Progenitor cell of endocrine pancreas (in vitro differentiated cells): ENCODE measurements around the gene SPATA13. TPM values are rescaled to one million over a fixed set of nuclear protein-coding genes. Genes with fewer than 3 reads are reported as not detected.
A peak's percentile ranks its signal among the peaks of the same experiment; 100 is the strongest.

Experiments
- DNase-seq: peaks from one replicate; pipeline ENCODE4 v3.0.0; 2021; ENCODE audit warnings: low spot score; ENCODE audit not compliant: unreplicated experiment
- H3K27ac Mint-ChIP-seq: 2 replicates; pipeline ENCODE4 v1.8.0; 2021; ENCODE audit warnings: mild to moderate bottlenecking, moderate library complexity, mixed read lengths
- H3K27me3 Mint-ChIP-seq: 2 replicates; pipeline ENCODE4 v1.8.0; 2021; ENCODE audit warnings: mixed read lengths
- H3K36me3 Mint-ChIP-seq: 2 replicates; pipeline ENCODE4 v1.8.0; 2022; ENCODE audit warnings: mixed read lengths; ENCODE audit not compliant: insufficient read depth
- H3K4me1 Mint-ChIP-seq: 2 replicates; pipeline ENCODE4 v1.8.0; 2021; ENCODE audit warnings: low read depth, mixed read lengths
- H3K4me3 Mint-ChIP-seq: 2 replicates; pipeline ENCODE4 v1.8.0; 2021; ENCODE audit warnings: low read depth, mild to moderate bottlenecking, moderate library complexity, mixed read lengths
- H3K9me3 Mint-ChIP-seq: 2 replicates; pipeline ENCODE4 v1.8.0; 2021; ENCODE audit warnings: low read depth, mixed read lengths
- CTCF ChIP-seq: fragments of 200-600 bp; sonication (generic); IDR thresholded peaks from one replicate; pipeline ENCODE4 v1.5.0; 2021; ENCODE audit warnings: antibody characterized with exemption, mild to moderate bottlenecking; ENCODE audit not compliant: unreplicated experiment
- total RNA-seq: library from RNA; stranded (reverse); gene quantifications from 2 replicates; pipeline ENCODE4 v1.2.1, GENCODE V29; 2021

SPATA13 gene
- total RNA-seq, 1 donor from 2014 or later = 32.5 TPM

DNA sequence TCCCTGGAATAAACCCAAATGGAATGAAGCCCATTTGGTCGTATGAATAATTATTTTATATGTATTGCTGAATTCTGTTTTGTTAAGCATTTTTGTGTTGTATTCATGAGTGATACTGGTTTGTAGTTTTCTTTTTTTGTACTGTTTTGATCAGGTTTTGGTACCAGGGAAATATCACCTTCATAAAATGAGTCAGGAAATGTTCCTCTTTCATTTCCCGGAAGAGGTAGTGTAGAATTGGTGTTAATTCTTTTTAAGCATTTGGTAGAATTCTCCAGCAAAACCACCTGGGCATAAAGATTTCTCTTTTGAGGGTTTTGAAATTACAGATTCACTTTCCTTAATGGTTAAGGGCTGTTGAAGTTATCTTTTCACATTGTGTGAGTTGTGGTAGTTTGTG, 13.3 kb downstream of the SPATA13 start:
- Mint-ChIP-seq H3K36me3 (peaks cover 16% of the 10 kb centered on the region), H3K27me3 (peaks cover 65% of the 10 kb centered on the region), H3K27ac (no peak overlapping the region), H3K4me3 (no peak overlapping the region), H3K9me3 (no peaks in the 10 kb centered on the region), H3K4me1 (peaks cover 23% of the 10 kb centered on the region)
- TF ChIP-seq CTCF = no peak
- DNase-seq = no peak

GRCh38 chr13:24175847-24176246, 15.3 kb downstream of the SPATA13 start:
- Mint-ChIP-seq H3K4me3 (no peak overlapping the region), H3K27ac (no peak overlapping the region), H3K36me3 (peaks cover 15% of the 10 kb centered on the region), H3K4me1 (peaks cover 26% of the 10 kb centered on the region), H3K9me3 (no peaks in the 10 kb centered on the region), H3K27me3 (peaks cover 50% of the 10 kb centered on the region)
- DNase-seq = no peak
- TF ChIP-seq CTCF = no peak

DNA sequence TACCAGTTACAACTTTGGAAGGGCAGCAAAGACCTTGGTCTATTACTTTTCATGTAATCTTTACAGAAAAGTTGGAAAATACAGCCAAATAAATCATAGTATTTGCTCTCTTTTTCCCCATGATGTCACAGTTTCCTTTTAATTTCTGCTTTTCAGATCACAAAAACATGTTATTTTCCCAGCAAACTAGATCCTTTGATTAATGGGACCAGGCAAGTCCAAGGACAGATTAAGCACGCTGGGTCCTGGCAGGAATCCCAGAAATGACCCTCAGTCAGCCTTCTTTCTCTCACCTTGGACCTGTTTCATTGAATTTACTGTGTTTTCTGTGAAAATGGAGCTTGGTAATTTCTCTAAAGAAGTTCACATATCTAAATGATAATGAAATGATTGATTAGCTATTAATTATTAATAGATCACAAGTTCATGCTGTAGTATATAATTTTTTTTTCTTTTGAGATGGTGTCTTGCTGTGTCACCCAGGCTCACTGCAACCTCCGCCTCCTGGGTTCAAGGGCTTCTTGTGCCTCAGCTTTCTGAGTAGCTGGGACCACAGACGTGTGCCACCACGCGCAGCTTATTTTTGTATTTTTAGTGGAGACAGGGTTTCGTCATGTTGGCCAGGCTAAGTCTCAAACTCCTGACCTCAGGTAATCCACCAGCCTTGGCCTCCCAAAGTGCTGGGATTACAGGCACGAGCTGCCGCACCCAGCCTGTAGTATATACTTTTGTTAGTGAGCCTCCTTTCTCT, 16.0 kb downstream of the SPATA13 start:
- Mint-ChIP-seq H3K9me3 (no peaks in the 10 kb centered on the region), H3K27ac (peak overlapping the region; percentile 87), H3K4me1 (peaks cover 26% of the 10 kb centered on the region), H3K27me3 (peaks cover 44% of the 10 kb centered on the region), H3K36me3 (peaks cover 12% of the 10 kb centered on the region), H3K4me3 (no peak overlapping the region)
- no peak for DNase-seq
- no peak for TF ChIP-seq CTCF

- Mint-ChIP-seq H3K4me1 (peaks cover 38% of the 10 kb centered on the region), H3K9me3 (no peaks in the 10 kb centered on the region), H3K36me3 (peaks cover 4% of the 10 kb centered on the region), H3K27me3 (peaks cover 24% of the 10 kb centered on the region), H3K4me3 (no peak overlapping the region), H3K27ac (no peak overlapping the region)
- no peak for DNase-seq
- no peak for TF ChIP-seq CTCF
These were observed 18.4 kb downstream of the SPATA13 start for GRCh38 chr13:24178847-24179485.

DNA sequence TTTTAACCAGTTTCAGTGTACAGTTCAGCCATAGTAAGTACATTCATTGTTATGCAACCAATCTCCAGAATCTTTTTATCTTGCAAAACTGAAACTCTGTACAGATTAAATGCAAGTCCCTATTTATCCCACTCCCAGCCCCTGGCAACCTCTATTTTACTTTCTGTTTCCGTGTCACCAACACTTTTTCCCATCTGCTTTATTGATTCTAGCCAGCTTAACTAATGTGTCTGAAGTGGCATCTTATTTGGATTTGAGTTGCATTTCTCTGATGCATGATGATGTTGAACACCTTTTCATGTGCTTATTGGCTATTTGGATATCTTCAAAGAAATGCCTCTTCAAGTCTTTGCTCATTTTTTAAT, 18.9 kb downstream of the SPATA13 start:
- Mint-ChIP-seq H3K27ac (no peak overlapping the region), H3K4me1 (peaks cover 39% of the 10 kb centered on the region), H3K36me3 (peaks cover 4% of the 10 kb centered on the region), H3K27me3 (peaks cover 20% of the 10 kb centered on the region), H3K4me3 (no peak overlapping the region), H3K9me3 (no peaks in the 10 kb centered on the region)
- TF ChIP-seq CTCF = no peak
- no peak for DNase-seq
